ENCODE data around the gene TMEM243.

GRCh38 chr7:87206361-87206760 lies 13.2 kb downstream of the TMEM243 start:
- TF ChIP-seq CTCF (IDR thresholded peaks at IDR 0.05; ENCODE audit: poor library complexity) (no peak), EZH2phosphoT487 (IDR thresholded peaks at IDR 0.05; ENCODE audit: low read depth, severe bottlenecking, unreplicated experiment) (no peak)
